Sigmoid colon (tissue), 4 donors: Measurements from ENCODE around the gene PAPOLA.

Experiments used
- EP300 ChIP-seq, 4 donors: sonication (generic); formaldehyde crosslinking; IDR thresholded peaks; one replicate each; pipeline ENCODE4 v1.6.1; 2017; ENCODE audit warnings: antibody characterized with exemption in 4 of 4
- POLR2A ChIP-seq, 2 donors: fragments of 450-650 bp; IDR thresholded peaks; one replicate each; pipeline ENCODE4 v1.6.1; 2016; ENCODE audit warnings: antibody characterized with exemption in 2 of 2, mild to moderate bottlenecking in 2 of 2, moderate library complexity in 2 of 2
- POLR2AphosphoS5 ChIP-seq, 4 donors: sonication (generic); formaldehyde crosslinking; IDR thresholded peaks; one replicate each; pipeline ENCODE4 v1.6.1; 2017; ENCODE audit warnings: antibody characterized with exemption in 4 of 4
- TF ChIP-seq, protein P1 (sequence below), 4 experiments: fragments of 450-650 bp in 3 of 4; fragments of 200-600 bp in 1 of 4; IDR thresholded peaks; one replicate each; pipeline ENCODE4 v1.5.1; 2016 to 2019; ENCODE audit warnings: antibody characterized with exemption in 4 of 4, mild to moderate bottlenecking in 3 of 4, moderate library complexity in 2 of 4

DNA sequence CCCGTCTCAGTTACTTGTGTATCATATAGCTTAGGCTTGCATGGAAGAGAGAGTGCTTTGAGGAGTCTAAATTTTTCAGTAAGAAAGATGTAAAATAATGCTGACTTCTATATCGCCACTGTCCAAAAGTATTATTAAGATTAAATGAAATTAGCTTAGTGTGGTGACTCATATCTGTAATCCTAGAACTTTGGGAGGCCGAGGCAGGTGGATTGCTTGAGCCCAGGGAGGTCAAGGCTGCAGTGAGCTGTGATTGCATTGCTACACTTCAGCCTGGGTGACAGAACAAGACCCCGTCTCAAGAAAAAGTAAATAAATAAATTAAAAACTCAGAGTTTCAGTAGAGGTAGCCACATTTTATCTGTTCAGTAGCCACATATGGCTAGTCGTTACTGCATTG is 23.3 kb downstream of the PAPOLA start:
- TF ChIP-seq, protein P1, sequence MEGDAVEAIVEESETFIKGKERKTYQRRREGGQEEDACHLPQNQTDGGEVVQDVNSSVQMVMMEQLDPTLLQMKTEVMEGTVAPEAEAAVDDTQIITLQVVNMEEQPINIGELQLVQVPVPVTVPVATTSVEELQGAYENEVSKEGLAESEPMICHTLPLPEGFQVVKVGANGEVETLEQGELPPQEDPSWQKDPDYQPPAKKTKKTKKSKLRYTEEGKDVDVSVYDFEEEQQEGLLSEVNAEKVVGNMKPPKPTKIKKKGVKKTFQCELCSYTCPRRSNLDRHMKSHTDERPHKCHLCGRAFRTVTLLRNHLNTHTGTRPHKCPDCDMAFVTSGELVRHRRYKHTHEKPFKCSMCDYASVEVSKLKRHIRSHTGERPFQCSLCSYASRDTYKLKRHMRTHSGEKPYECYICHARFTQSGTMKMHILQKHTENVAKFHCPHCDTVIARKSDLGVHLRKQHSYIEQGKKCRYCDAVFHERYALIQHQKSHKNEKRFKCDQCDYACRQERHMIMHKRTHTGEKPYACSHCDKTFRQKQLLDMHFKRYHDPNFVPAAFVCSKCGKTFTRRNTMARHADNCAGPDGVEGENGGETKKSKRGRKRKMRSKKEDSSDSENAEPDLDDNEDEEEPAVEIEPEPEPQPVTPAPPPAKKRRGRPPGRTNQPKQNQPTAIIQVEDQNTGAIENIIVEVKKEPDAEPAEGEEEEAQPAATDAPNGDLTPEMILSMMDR (IDR thresholded peaks at IDR 0.05): no peak
- TF ChIP-seq POLR2A (IDR thresholded peaks at IDR 0.05): no peak
- no peak for TF ChIP-seq POLR2AphosphoS5 (IDR thresholded peaks at IDR 0.05)
- TF ChIP-seq EP300 (IDR thresholded peaks at IDR 0.05): no peak
